Suprapubic skin (tissue), 4 donors: Measurements from ENCODE around the gene LAPTM5. TPM values are rescaled to one million over a fixed set of nuclear protein-coding genes. Genes with fewer than 3 reads are reported as not detected.
A peak's percentile ranks its signal among the peaks of the same experiment; 100 is the strongest.

Experiments used
- DNase-seq, 2 donors: peaks; one replicate each; pipeline ENCODE4 v3.0.0-alpha.2; 2019; ENCODE audit warnings: low spot score in 2 of 2
- H3K27ac ChIP-seq: fragments of 200-600 bp; sonication (generic); one replicate; pipeline ENCODE4 v1.5.1; 2019
- H3K27me3 ChIP-seq: fragments of 200-600 bp; sonication (generic); one replicate; pipeline ENCODE4 v1.5.1; 2019
- H3K36me3 ChIP-seq: fragments of 200-600 bp; sonication (generic); one replicate; pipeline ENCODE4 v1.5.1; 2019
- H3K4me1 ChIP-seq: fragments of 200-600 bp; sonication (generic); one replicate; pipeline ENCODE4 v1.5.1; 2019
- H3K4me3 ChIP-seq: fragments of 200-600 bp; sonication (generic); one replicate; pipeline ENCODE4 v1.5.1; 2019; ENCODE audit warnings: mild to moderate bottlenecking
- H3K9me3 ChIP-seq: fragments of 200-600 bp; sonication (generic); one replicate; pipeline ENCODE4 v1.5.1; 2019
- EP300 ChIP-seq: sonication (generic); formaldehyde crosslinking; IDR thresholded peaks from one replicate; pipeline ENCODE4 v1.6.1; 2017; ENCODE audit warnings: antibody characterized with exemption
- POLR2A ChIP-seq, 2 donors: fragments of 450-650 bp; IDR thresholded peaks; one replicate each; pipeline ENCODE4 v1.6.1; 2017; ENCODE audit warnings: antibody characterized with exemption in 2 of 2, mild to moderate bottlenecking in 2 of 2, moderate library complexity in 2 of 2
- POLR2AphosphoS5 ChIP-seq, 3 donors: sonication (generic); formaldehyde crosslinking; IDR thresholded peaks; one replicate each; pipeline ENCODE4 v1.6.1; 2017; ENCODE audit warnings: antibody characterized with exemption in 3 of 3
- WGBS: methylation state at CpG from one replicate; pipeline ENCODE4 v1.1.5; 2018; 5-methylcytosine and 5-hydroxymethylcytosine counted together
- total RNA-seq, 4 donors: library from RNA; depleted of rRNA; stranded (reverse); fragments of >200 nt; gene quantifications; one replicate each; pipeline ENCODE4 v1.1.0, GENCODE V29; 2016
- TF ChIP-seq, protein P1 (sequence below), 2 donors: fragments of 200-600 bp in 1 of 2; fragments of 450-650 bp in 1 of 2; sonication (generic) in 1 of 2; IDR thresholded peaks; one replicate each; pipeline ENCODE4 v1.5.1; 2016 to 2019; ENCODE audit warnings: antibody characterized with exemption in 2 of 2, mild to moderate bottlenecking in 1 of 2, moderate library complexity in 1 of 2

LAPTM5 gene
- total RNA-seq, 4 donors from 2014 or later = 9.9 to 13.7 (median 12.2) TPM

DNA sequence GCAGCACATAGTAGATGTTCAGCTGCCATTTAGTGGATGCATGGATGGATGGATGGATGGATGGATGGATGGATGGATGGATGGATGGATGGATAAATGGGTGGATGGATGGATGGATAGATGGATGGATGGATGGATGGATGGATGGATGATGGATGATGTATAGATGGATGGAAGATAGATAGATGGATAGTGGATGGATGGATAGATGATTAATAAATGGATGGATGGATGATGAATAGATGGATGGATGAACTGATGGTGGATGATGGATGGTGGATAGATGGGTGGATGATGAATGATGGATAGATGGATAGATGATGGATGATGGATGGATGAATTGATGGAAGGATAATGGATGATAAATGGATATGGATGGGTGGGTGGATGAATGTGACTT is 54.8 kb downstream of the LAPTM5 start:
- Histone ChIP-seq H3K9me3 (no peaks in the 10 kb centered on the region), H3K4me3 (no peak overlapping the region), H3K36me3 (no peaks in the 10 kb centered on the region), H3K4me1 (peaks cover 50% of the 10 kb centered on the region), H3K27ac (no peak overlapping the region), H3K27me3 (peaks cover 3% of the 10 kb centered on the region)
- DNase-seq = no peak
- TF ChIP-seq, protein P1, sequence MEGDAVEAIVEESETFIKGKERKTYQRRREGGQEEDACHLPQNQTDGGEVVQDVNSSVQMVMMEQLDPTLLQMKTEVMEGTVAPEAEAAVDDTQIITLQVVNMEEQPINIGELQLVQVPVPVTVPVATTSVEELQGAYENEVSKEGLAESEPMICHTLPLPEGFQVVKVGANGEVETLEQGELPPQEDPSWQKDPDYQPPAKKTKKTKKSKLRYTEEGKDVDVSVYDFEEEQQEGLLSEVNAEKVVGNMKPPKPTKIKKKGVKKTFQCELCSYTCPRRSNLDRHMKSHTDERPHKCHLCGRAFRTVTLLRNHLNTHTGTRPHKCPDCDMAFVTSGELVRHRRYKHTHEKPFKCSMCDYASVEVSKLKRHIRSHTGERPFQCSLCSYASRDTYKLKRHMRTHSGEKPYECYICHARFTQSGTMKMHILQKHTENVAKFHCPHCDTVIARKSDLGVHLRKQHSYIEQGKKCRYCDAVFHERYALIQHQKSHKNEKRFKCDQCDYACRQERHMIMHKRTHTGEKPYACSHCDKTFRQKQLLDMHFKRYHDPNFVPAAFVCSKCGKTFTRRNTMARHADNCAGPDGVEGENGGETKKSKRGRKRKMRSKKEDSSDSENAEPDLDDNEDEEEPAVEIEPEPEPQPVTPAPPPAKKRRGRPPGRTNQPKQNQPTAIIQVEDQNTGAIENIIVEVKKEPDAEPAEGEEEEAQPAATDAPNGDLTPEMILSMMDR (IDR thresholded peaks at IDR 0.05) = no peak
- TF ChIP-seq EP300 = no peak
- TF ChIP-seq POLR2AphosphoS5 (IDR thresholded peaks at IDR 0.05) = no peak
- TF ChIP-seq POLR2A (IDR thresholded peaks at IDR 0.05) = no peak

DNA sequence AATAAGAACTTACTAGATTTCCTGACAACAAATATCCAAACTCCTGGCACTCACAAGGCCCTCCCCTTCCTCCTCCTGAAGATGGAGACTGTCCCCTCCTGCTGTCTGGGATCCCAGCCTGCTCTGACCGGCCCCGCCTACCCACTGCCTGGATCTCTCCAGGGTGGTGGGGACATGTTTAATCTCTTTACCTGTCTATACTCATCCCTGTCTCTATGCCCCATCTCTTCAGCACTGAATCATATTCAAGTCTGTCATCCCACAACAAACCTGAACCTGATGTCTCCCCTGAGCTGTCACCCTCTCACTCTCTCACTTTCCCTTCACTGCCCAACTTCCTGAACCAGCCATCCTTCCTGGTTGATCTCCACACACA is 56.3 kb downstream of the LAPTM5 start:
- Histone ChIP-seq H3K36me3 (no peaks in the 10 kb centered on the region), H3K27ac (peak overlapping the region; percentile 57), H3K4me3 (no peak overlapping the region), H3K9me3 (no peaks in the 10 kb centered on the region), H3K27me3 (no peaks in the 10 kb centered on the region), H3K4me1 (peaks cover 50% of the 10 kb centered on the region)
- no peak for DNase-seq
- TF ChIP-seq POLR2A (IDR thresholded peaks at IDR 0.05) (no peak), POLR2AphosphoS5 (IDR thresholded peaks at IDR 0.05) (no peak), EP300 (no peak)
- TF ChIP-seq, protein P1 (IDR thresholded peaks at IDR 0.05) = no peak
- WGBS = 62% methylated on average over 2 of the region's 2 CpGs

GRCh38 chr1:30700528-30701257 is 56.9 kb downstream of the LAPTM5 start:
- H3K27ac ChIP-seq = peak overlapping the region; percentile 57
- H3K9me3 ChIP-seq = no peaks in the 10 kb centered on the region
- peaks cover 55% of the 10 kb centered on the region for H3K4me1 ChIP-seq
- H3K36me3 ChIP-seq = no peaks in the 10 kb centered on the region
- H3K27me3 ChIP-seq = no peaks in the 10 kb centered on the region
- DNase-seq = peak in 1 of 2 donors; percentile 92
- H3K4me3 ChIP-seq = no peak overlapping the region
- 55% methylated on average over 6 of the region's 7 CpGs for WGBS
- TF ChIP-seq, protein P1 (IDR thresholded peaks at IDR 0.05) = no peak
- TF ChIP-seq EP300 = no peak
- no peak for TF ChIP-seq POLR2AphosphoS5 (IDR thresholded peaks at IDR 0.05)
- TF ChIP-seq POLR2A (IDR thresholded peaks at IDR 0.05) = no peak

- Histone ChIP-seq H3K9me3 (no peaks in the 10 kb centered on the region), H3K4me3 (no peak overlapping the region), H3K27ac (no peak overlapping the region), H3K27me3 (no peaks in the 10 kb centered on the region), H3K4me1 (peaks cover 57% of the 10 kb centered on the region), H3K36me3 (no peaks in the 10 kb centered on the region)
- no peak for DNase-seq
- 94% methylated on average over 1 of the region's 1 CpG for WGBS
- TF ChIP-seq POLR2A (IDR thresholded peaks at IDR 0.05) (no peak), POLR2AphosphoS5 (IDR thresholded peaks at IDR 0.05) (no peak), EP300 (no peak)
- TF ChIP-seq, protein P1 (IDR thresholded peaks at IDR 0.05) = no peak
Measured at GRCh38 chr1:30699762-30700161, 57.8 kb downstream of the LAPTM5 start.

DNA sequence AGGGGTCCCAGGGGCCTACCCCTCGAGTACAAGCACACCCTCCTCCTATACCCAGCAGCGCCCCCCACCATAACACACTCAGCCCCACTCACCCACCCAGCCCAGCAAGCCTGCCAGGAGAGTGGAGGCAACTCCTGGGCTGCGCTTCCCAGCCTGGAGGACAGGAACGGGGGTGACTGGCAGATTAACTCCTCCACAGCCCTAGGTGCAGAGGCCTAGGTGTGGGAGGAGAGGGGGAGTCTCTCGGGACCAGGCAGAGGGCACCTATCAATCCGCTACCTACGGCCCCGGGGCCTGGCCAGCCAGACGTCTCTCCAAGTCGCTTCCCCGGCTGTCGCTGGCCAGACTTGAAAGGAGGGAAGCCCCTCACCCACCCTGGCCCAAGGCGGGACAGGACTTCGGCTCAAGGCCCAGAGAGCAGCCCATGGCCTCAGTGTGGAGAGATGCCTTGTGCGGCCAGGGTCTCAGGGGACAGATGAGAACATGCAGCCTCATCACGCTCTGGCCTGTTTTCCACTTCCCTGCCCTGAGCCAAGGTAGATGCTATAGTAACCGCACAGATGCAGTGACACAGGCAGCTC is 59.1 kb downstream of the LAPTM5 start:
- Histone ChIP-seq H3K36me3 (no peaks in the 10 kb centered on the region), H3K27me3 (no peaks in the 10 kb centered on the region), H3K4me1 (peaks cover 53% of the 10 kb centered on the region), H3K9me3 (no peaks in the 10 kb centered on the region), H3K27ac (peak overlapping the region; percentile 34), H3K4me3 (no peak overlapping the region)
- no peak for TF ChIP-seq POLR2A (IDR thresholded peaks at IDR 0.05)
- TF ChIP-seq POLR2AphosphoS5 (IDR thresholded peaks at IDR 0.05) = no peak
- no peak for TF ChIP-seq EP300
- TF ChIP-seq, protein P1 (IDR thresholded peaks at IDR 0.05) = no peak
- WGBS = 74% methylated on average over 3 of the region's 17 CpGs
- peak in 1 of 2 donors; percentile 68 for DNase-seq
